GM18507 (cell line): Measurements from ENCODE around the gene NUDT6.
"Not testable (repeated sequence)": the region's sequence is repeated elsewhere in the genome, so short reads cannot be mapped to it uniquely, and the experiment has no call there.

Source experiments
- DNase-seq: peaks from one replicate; pipeline ENCODE4 v3.0.0; 2011; ENCODE audit warnings: low read depth; ENCODE audit not compliant: insufficient read length; ENCODE audit errors: extremely low spot score
- FAIRE-seq: peaks from 2 replicates; lab custom pipeline; 2011; peaks lifted over from hg19 to GRCh38; lab: Jason Lieb, UNC

The NUDT6 gene, protein sequence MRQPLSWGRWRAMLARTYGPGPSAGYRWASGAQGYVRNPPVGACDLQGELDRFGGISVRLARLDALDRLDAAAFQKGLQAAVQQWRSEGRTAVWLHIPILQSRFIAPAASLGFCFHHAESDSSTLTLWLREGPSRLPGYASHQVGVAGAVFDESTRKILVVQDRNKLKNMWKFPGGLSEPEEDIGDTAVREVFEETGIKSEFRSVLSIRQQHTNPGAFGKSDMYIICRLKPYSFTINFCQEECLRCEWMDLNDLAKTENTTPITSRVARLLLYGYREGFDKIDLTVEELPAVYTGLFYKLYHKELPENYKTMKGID

DNA sequence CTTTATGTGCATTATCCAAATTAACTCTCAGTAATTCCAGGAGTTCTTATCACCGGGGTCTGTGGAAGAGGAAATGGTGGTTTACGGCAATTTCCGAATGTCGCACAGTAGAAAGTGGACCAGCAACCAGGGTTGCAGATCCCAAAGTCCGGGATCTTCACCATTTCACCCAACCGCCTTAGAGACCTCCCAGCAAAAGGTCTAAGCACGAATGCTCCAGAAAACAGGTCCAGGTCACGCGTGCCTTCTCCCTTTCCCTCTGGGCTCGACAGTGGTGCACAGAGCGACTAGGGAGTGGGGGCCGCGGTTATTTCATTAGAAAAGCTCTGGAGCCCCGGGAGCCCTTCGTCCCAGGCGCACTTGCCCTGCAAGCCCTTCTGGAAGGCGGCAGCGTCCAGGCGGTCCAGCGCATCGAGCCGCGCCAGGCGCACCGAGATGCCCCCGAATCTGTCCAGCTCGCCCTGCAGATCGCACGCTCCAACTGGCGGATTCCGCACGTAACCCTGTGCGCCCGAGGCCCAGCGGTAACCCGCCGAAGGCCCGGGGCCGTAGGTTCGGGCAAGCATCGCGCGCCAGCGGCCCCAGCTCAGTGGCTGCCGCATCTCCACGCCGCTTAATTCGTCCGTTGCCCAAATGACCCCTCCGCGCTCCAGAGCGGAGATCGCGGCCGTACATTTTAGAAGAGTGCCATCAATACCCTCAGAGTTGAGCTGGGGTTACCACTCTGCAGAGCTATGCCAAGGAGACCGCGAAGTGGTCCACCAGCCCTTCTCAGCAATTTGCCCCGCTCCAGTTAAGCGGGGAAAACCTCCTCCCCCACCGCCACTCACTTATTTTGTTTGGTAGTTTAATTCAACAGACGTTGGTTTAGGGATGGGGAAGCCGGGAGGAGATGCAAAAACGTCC lies at the start of gene NUDT6:
TSS of gene NUDT6 (minus strand) at position 627 of the 906 bp plus-strand sequence. CDS start at position 602, 25 bp downstream.
- DNase-seq = peak; percentile 25
- no peak for FAIRE-seq

DNA sequence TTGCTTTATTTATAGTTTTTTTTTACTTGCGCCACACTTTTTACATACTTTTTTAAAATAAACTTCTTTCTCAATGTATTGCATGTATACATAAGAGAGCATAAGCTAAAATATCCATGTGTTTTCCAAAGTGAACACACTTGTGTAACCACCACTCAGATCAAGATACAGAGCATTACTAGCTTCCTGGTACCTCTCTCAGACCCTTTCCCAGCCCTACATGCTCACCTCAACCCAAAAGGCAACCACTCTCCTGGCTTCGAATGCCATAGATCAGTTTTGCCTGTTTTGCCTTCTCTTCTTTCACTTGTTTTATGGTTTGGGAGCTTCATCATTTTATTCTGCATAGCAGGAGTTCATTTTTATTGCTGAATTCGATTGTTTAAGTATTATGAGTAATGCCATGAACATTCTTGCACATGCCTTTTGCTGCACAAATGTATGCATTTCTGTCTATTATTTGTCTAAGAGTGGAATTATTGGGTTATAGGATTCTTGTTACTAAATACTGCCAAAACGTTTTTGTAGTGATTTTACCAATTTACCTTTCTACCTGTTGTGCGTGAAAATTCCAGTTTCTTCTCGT lies 45.9 kb upstream of the NUDT6 start:
- peak; percentile 31 for FAIRE-seq
- no peak for DNase-seq

DNA sequence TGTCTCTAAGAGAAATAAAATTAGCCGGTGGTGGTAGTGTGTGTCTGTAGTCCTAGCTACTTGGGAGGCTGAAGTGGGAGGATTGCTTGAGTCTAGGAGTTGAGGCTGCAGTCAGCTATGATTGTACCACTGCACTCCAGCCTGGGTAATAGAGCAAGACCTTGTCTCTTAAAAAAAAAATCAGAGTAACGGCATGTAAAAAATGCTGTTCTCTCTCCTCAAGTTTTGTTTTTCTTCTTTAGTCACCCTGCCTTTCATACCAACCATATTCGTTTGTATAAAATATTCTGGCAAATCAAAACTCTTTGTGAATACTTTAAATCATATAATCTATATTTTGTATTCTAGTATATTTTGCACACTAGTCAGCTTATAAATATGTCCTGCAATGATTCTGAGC lies 44.8 kb upstream of the NUDT6 start:
- DNase-seq (no peak), FAIRE-seq (no peak)

DNA sequence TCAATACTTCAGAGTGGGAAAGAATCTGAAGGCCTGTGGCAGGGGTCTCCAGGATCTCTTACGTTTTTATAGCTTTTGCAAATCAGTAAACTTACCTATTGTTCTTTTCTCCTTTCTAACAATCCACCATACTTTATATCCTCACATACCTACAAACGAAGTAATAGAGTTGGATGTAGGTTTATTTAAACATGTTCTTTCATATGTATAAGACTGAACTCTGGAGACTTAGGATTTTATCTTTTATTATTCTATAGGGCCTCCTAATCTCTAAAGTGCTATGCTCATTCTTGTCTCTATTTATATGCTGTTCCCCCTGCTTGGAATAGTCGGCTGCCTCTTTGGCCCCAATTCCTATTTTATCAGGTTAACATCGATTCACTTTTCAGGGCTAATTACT lies 43.8 kb upstream of the NUDT6 start:
- no peak for DNase-seq

DNA sequence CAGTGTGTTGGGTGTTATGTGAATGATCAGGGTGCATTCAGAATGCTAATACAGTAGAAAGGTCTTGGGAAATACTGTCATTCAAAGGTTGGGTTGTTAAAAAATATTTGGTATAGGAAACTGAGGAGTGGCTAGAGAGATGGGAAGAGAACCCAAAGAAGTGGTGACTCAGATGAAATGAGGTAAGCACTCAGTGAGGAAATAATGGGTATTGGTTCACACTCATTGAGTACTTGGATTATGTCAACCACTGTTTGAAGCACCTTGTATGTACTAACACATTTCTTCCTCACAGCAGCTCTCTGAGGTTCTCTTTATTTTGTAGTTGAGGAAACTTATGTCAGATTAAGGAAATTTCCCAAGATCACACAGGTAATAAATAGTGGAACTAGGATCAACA lies 40.8 kb upstream of the NUDT6 start:
- no peak for FAIRE-seq
- no peak for DNase-seq

More for the DNA sequence above, 43.8 kb upstream of the NUDT6 start:
- FAIRE-seq = no peak

DNA sequence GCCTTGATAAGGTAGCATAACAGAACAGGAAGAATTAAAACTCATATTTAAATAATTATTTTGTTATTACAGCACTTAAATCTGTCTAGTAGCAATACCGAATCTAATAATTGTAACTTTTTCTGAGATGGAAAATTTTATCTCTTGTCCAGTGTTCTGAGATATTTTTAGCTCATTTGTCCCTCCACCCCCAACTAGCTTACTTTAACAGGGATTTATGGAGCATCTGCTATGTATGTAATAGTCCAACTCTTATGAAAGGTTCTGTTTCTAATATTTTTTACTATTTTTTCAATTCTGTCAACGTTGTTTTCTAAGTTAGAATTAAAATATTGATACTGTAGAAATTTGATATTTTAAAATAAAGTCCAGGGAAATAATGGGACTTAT lies 38.2 kb upstream of the NUDT6 start:
- DNase-seq (no peak), FAIRE-seq (no peak)

DNA sequence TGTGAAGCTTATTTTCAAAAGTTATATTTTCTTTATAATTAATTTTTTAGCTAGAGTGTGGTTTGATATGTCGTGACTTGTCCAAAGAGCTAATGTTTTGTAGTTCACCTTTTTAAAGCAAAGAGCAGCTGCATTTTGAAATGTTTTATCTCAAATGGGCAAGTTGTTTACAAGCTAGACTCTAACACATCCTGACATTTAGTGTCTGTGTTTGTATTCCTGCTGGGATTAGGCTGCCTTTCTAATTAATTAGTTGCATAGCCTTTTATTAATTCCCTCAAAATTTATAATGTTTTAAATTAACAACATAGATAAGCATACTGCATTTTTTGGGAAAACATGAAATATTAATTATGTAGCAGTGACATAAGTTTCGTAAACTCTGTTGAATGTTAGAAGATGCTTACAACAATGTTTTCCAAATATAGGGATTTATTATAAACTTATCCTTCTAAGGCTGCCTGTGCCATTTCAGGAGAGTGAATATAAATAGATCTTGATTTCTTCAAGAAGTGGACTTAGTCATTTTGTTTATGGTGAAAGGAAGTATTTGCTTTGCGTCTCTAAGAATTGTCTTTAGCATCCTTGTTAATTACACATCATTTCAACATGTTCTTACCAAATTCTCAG lies 37.7 kb upstream of the NUDT6 start:
- FAIRE-seq (no peak), DNase-seq (no peak)

DNA sequence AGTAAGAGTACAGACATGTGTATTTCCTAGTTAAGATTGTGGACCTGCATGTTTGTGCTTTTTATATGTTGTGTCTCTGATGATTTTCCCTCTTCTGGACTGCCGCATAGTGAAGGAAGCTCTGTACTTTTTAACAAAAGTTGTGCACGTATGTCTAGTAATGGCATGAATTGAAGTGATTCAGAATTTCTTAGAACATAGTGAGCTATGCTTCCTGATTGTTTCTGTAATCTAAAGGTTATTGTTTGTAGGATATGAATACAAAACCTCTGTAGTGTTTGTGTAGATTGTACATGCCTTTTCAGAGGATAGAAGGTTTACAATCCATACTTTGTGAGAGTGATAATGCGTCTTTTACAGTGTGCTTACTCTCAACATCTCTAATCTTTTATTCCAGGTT lies 37.0 kb upstream of the NUDT6 start:
- DNase-seq = no peak
- FAIRE-seq = no peak

DNA sequence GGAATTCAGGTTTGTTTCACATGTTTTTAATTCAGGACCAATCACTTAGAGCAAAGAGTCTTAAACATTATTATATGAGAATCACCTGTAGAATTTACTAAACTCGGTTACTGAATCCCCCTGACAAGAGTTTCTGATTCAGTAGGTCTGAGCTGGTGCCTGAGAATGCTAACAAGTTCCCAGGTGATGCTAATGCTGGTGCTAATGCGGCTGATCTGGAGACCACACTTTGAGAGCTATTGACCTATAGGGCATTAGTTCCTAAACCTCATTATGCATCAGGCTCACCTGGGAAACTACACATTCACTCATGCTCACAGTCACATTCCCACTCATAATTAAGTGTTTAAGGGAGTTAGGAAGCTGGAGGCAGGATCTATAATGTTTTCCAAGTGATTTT lies 36.1 kb upstream of the NUDT6 start:
- FAIRE-seq (no peak), DNase-seq (no peak)

DNA sequence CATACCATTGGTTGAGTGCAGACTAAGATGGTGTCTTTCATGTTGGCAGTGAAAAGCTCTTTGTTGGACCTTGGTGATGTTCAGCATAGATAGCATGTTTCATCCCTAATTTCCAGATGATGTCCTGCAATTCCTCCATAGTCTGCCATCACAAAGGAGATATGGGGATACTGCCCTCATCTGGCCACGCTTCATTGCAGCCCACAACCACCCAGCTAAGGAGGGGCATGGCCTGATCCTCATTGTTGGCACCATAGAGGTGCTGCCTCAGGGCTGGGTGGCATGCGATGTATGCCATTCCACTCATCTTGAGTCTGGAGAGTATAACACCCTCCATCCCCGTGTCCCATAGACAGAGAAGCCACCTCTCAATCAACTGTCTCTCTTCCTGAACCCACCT lies 31.5 kb upstream of the NUDT6 start:
- DNase-seq (no peak), FAIRE-seq (no peak)

DNA sequence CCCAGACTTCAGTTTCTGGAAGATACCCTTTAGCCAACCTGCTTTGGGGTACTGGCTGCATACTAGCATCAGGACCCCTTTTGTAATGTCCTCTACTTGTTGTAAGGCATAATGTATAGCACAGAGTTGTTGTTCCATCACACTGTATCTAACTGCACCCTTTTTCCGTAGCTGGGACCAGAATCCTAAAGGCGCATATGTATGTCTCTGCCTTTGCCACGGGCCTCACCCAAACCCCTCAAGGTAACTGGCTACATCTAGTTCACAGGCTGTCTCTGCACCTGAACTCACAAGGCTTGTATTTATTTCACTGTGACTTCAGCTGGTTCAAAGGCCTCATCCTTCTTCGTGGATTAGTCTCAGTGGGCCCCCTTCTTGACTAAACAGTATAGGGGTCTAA lies 29.6 kb upstream of the NUDT6 start:
- FAIRE-seq (no peak), DNase-seq (no peak)

DNA sequence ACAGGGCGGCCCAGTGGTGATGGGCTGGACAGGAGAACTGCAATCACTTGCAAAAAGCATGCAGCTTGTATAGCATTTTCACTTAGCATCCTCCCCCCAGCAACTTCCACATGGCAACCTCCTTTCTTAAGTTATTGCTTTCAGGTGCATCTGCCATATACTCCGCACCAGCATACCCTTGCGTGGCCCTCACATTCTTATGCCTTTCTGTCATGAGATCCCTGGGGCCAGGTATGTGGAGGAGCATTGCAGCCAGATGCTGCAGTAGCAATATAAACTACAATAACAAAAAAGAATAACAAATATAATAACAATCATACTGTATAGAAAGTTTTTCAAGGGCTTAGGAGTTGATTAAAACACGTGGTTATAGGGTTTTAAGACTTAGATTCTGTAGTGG lies 26.3 kb upstream of the NUDT6 start:
- no peak for FAIRE-seq
- no peak for DNase-seq

DNA sequence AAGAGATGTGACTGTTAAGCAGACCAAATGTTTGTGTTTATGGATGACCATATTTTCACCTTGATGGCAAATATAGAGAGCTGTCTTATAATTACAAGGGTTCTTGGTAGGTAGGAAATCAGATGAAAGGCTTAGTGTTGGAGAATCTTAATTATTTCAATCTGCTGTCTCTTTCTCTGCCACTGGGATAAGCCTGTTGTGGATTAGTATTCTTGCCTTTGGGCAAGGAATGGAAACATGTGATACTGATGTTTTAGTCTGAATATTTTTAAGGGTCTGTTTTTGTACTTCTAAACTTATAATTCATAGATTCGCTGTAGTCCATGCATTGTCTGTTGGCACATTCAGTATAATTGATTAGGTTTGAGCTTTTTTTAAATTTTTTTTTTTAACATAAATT lies 23.7 kb upstream of the NUDT6 start:
- DNase-seq (no peak), FAIRE-seq (no peak)

DNA sequence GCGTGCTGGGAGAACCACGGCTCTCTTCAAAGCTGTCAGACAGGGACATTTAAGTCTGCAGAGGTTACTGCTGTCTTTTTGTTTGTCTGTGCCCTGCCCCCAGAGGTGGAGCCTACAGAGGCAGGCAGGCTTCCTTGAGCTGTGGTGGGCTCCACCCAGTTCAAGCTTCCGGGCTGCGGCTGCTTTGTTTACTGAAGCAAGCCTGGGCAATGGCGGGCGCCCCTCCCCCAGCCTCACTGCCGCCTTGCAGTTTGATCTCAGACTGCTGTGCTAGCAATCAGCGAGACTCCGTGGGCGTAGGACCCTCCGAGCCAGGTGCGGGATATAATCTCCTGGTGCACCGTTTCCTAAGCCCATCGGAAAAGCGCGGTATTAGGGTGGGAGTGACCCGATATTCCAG lies 22.7 kb upstream of the NUDT6 start:
- not testable (repeated sequence) for DNase-seq, FAIRE-seq

DNA sequence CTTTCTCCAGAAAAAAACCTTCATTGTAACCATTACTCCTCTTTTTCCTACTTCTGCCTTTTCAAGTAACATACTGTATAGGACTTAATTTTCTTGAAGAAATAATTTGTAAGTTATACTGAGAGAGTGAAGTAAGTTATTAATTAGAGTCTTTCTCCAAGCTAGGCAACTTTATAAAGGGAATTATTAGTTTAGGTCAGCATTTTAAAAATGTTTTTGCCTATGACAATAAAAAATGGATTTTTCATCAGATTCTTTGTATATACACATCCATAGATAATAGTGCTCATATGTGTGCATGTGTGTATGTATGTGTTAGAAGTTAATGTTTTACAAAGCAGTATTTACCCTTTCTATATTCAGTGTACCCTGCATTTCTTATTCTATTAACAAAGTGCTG lies 10.4 kb upstream of the NUDT6 start:
- DNase-seq (no peak), FAIRE-seq (no peak)

DNA sequence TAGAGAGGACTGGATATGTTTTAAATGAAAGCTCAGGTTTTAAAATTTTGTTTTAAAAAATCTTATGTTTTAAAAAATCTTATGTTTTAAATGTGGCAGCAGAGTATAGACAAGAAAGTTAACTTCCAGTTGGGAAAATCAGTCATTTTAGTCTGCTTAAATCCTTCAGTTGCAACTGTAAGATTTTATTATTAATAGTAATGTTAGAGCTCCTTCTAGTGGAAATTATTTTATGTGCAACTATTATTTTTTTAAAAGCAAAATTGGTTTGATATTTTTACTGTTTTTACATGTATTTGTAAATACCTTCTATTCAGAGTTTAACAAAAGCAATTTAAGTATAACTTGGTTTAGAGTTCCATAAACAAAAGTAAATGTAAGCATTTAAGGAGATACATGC lies 8.5 kb upstream of the NUDT6 start:
- no peak for FAIRE-seq
- DNase-seq = no peak

DNA sequence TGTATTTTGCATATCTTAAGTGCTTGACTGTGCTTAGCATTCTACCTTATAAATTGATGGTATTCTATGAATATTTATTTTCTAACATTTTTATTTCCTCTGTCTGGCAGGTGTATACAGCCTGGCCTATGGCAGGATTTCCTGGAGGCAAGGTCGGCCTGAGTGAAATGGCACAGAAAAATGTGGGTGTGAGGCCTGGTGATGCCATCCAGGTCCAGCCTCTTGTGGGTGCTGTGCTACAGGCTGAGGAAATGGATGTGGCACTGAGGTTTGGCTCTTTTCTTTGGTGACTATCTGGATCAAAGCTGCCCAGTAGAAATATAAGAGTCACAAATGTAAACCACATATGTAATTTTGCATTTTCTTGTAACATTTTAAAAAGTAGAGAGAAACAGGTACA lies 6.5 kb upstream of the NUDT6 start:
- no peak for FAIRE-seq
- DNase-seq = no peak

DNA sequence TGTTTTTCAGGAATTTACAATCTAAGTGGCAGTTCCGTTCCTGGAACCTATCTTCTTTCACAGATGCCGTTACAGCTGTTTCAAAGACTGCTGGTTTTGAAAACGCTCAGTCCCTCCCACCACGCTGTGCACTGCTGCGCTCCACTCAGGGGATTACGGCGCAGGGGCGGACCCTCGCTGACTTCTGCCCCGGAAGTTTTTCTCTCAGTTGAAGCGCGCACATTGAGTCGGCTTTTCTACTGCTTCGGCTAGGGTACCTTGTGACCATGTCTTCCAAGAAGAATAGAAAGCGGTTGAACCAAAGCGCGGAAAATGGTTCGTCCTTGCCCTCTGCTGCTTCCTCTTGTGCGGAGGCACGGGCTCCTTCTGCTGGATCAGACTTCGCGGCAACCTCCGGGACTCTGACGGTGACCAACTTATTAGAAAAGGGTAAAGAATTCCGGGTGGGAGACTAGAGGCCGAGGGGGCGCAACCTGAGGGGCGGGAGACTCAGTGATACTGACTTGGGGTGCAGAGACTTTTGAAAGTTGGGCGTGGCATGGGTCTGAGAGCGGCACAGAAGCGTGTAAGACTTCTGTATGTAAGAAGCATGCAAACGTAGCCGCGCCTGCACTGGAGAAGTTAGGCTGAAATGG lies 597 bp upstream of the NUDT6 start:
- peak; percentile 92 for FAIRE-seq
- DNase-seq = peak; percentile 66

DNA sequence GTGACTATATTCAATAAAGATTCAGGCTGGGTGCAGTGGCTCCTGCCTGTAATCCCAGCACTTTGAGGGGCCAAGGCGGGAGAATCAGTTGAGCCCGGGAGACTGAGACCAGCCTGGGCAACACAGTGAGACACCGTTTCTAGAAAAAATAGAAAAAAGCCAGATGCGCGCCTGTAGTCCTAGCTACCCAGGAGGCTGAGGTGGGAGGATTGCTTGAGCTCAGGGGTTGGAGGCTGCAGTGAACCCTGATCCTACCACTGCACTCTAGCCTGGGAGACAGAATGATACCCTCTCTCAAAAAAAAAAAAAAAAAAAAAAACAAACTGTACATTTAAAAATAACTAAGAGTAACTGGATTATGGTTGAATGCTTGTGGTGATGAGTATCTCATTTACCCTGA lies 1.1 kb downstream of the NUDT6 start:
- DNase-seq (no peak), FAIRE-seq (no peak)

DNA sequence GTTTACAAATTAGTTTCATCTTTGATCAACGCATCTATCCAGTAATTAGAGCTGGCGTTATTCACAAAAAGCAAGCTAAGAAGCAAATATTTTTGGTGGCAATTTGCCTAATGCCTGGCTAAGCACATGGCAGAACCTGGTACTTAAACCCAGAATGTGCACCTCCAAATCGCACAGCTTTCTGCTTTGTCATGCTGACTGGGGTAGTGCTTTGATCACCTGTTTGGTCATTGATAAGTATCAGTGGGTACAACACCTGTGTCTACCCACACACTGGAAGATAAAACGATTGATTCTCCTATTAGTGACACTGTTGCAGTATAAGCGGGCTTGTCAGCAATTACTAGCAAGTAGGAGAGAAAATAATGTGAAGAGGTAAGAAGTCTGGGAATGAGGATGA lies 1.9 kb downstream of the NUDT6 start:
- DNase-seq = no peak
- FAIRE-seq = no peak
